ENCODE measurements around the gene BHLHE40.

BHLHE40 gene

GRCh38 chr3:4954256-4955000 is 24.8 kb upstream of the BHLHE40 start:
- Histone ChIP-seq H3F3A (ENCODE audit: insufficient read depth, low read length) (no peaks in the 10 kb centered on the region), H3K9ac (ENCODE audit: low read length) (no peak overlapping the region), H3K36me3 (replicated peaks; ENCODE audit: insufficient read depth, low read length) (no peaks in the 10 kb centered on the region), H4K20me1 (ENCODE audit: insufficient read depth, low read length) (no peaks in the 10 kb centered on the region), H2AFZ (ENCODE audit: low read length) (no peak overlapping the region), H3K27me3 (replicated peaks; ENCODE audit: insufficient read depth, low read length) (no peaks in the 10 kb centered on the region), H3K9me2 (replicated peaks; ENCODE audit: insufficient read depth, low read length) (no peaks in the 10 kb centered on the region), H3K9me3 (replicated peaks; ENCODE audit: insufficient read depth, low read length) (no peaks in the 10 kb centered on the region), H3K27ac (ENCODE audit: low read length) (no peak overlapping the region), H3K4me3 (ENCODE audit: low read length) (no peak overlapping the region), H3K79me2 (ENCODE audit: low read length) (no peaks in the 10 kb centered on the region), H3K4me1 (ENCODE audit: low read length) (no peaks in the 10 kb centered on the region), H3K4me2 (ENCODE audit: low read depth, low read length) (no peak overlapping the region)
- no peak for DNase-seq
- TF ChIP-seq EZH2phosphoT487 (IDR thresholded peaks at IDR 0.05; ENCODE audit: low read length): no peak
- no peak for TF ChIP-seq EZH2 (optimal IDR thresholded peaks at IDR 0.05; ENCODE audit: low read depth, low read length)
- TF ChIP-seq CTCF (IDR thresholded peaks at IDR 0.05; ENCODE audit: low read length): no peak

GRCh38 chr3:4956099-4956498 is 23.1 kb upstream of the BHLHE40 start:
- Histone ChIP-seq H3K27me3 (replicated peaks; ENCODE audit: insufficient read depth, low read length) (no peaks in the 10 kb centered on the region), H3K4me1 (ENCODE audit: low read length) (no peaks in the 10 kb centered on the region), H4K20me1 (ENCODE audit: insufficient read depth, low read length) (no peaks in the 10 kb centered on the region), H3K36me3 (replicated peaks; ENCODE audit: insufficient read depth, low read length) (no peaks in the 10 kb centered on the region), H3K9me2 (replicated peaks; ENCODE audit: insufficient read depth, low read length) (no peaks in the 10 kb centered on the region), H3K4me2 (ENCODE audit: low read depth, low read length) (no peak overlapping the region), H3K79me2 (ENCODE audit: low read length) (no peaks in the 10 kb centered on the region), H3K27ac (ENCODE audit: low read length) (no peak overlapping the region), H3K4me3 (ENCODE audit: low read length) (no peak overlapping the region), H3F3A (ENCODE audit: insufficient read depth, low read length) (no peaks in the 10 kb centered on the region), H3K9ac (ENCODE audit: low read length) (no peak overlapping the region), H2AFZ (ENCODE audit: low read length) (no peak overlapping the region), H3K9me3 (replicated peaks; ENCODE audit: insufficient read depth, low read length) (no peaks in the 10 kb centered on the region)
- TF ChIP-seq EZH2phosphoT487 (IDR thresholded peaks at IDR 0.05; ENCODE audit: low read length) (no peak), EZH2 (optimal IDR thresholded peaks at IDR 0.05; ENCODE audit: low read depth, low read length) (no peak), CTCF (IDR thresholded peaks at IDR 0.05; ENCODE audit: low read length) (no peak)
- no peak for DNase-seq

- Histone ChIP-seq H3K36me3 (replicated peaks; ENCODE audit: insufficient read depth, low read length) (no peaks in the 10 kb centered on the region), H2AFZ (ENCODE audit: low read length) (no peak overlapping the region), H3K27ac (ENCODE audit: low read length) (no peak overlapping the region), H3K9me3 (replicated peaks; ENCODE audit: insufficient read depth, low read length) (no peaks in the 10 kb centered on the region), H3K9ac (ENCODE audit: low read length) (no peak overlapping the region), H3K9me2 (replicated peaks; ENCODE audit: insufficient read depth, low read length) (no peaks in the 10 kb centered on the region), H3K79me2 (ENCODE audit: low read length) (no peaks in the 10 kb centered on the region), H3K27me3 (replicated peaks; ENCODE audit: insufficient read depth, low read length) (no peaks in the 10 kb centered on the region), H3K4me2 (ENCODE audit: low read depth, low read length) (no peak overlapping the region), H3K4me3 (ENCODE audit: low read length) (no peak overlapping the region), H3F3A (ENCODE audit: insufficient read depth, low read length) (no peaks in the 10 kb centered on the region), H4K20me1 (ENCODE audit: insufficient read depth, low read length) (no peaks in the 10 kb centered on the region), H3K4me1 (ENCODE audit: low read length) (no peaks in the 10 kb centered on the region)
- TF ChIP-seq EZH2phosphoT487 (IDR thresholded peaks at IDR 0.05; ENCODE audit: low read length): no peak
- no peak for TF ChIP-seq CTCF (IDR thresholded peaks at IDR 0.05; ENCODE audit: low read length)
- no peak for TF ChIP-seq EZH2 (optimal IDR thresholded peaks at IDR 0.05; ENCODE audit: low read depth, low read length)
- no peak for DNase-seq
These were observed 22.5 kb upstream of the BHLHE40 start for GRCh38 chr3:4956738-4957137.
